ENCODE measurements around the gene OTOG. TPM values are rescaled to one million over a fixed set of nuclear protein-coding genes. Genes with fewer than 3 reads are reported as not detected.

OTOG gene
- total RNA-seq, 1 experiment from 2014 or later, result not detected

DNA sequence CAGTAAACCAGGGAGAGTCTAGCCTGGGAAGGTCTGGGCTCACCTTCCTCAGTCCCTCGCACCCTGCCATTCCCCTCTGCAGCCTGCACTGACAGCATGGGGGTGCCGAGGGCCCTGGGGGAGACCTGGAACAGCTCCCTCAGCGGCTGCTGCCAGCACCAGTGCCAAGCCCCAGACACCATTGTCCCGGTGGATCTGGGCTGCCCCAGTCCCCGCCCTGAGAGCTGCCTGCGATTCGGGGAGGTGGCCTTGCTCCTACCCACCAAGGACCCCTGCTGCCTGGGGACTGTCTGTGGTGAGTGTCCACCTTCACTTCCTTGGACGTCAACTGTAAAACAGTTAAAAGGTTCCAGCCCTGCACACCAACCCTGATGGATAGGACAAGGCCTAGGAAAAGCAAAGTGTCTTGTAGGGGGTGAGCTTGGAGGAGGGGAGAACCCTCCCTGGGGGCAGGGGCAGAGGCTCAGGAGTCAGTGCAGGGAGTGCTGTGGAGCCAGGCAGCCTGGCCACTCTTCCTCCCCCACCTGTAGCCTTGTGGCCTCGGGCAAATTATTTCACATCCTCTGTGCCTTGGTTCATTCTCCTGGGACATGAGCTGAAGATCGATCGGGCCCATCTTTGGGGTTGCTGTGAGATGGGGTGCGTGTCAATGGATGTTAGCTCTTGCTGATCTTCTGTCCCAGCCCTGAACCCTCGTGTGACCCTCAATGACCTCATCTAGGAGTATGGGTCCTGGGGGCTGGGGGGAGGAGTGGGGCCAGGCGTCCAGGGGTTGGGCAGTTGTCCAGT lies 87.1 kb downstream of the OTOG start:
- no peak for TF ChIP-seq EZH2 (IDR thresholded peaks at IDR 0.05; ENCODE audit: low read depth)
- TF ChIP-seq, protein P1, sequence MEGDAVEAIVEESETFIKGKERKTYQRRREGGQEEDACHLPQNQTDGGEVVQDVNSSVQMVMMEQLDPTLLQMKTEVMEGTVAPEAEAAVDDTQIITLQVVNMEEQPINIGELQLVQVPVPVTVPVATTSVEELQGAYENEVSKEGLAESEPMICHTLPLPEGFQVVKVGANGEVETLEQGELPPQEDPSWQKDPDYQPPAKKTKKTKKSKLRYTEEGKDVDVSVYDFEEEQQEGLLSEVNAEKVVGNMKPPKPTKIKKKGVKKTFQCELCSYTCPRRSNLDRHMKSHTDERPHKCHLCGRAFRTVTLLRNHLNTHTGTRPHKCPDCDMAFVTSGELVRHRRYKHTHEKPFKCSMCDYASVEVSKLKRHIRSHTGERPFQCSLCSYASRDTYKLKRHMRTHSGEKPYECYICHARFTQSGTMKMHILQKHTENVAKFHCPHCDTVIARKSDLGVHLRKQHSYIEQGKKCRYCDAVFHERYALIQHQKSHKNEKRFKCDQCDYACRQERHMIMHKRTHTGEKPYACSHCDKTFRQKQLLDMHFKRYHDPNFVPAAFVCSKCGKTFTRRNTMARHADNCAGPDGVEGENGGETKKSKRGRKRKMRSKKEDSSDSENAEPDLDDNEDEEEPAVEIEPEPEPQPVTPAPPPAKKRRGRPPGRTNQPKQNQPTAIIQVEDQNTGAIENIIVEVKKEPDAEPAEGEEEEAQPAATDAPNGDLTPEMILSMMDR (conservative IDR thresholded peaks at IDR 0.05), result no peak
- Histone ChIP-seq H3K79me2 (ENCODE audit: low read depth) (no peaks in the 10 kb centered on the region), H3K27ac (no peak overlapping the region), H3K4me3 (no peak overlapping the region), H3K4me1 (replicated peaks; ENCODE audit: insufficient read depth) (no peaks in the 10 kb centered on the region), H3K9me2 (ENCODE audit: insufficient read depth) (no peaks in the 10 kb centered on the region), H3K27me3 (ENCODE audit: insufficient read depth, low read depth) (peaks cover 49% of the 10 kb centered on the region), H2AFZ (no peak overlapping the region), H3F3A (ENCODE audit: insufficient read depth, low read depth) (no peaks in the 10 kb centered on the region), H3K36me3 (ENCODE audit: low read depth) (no peaks in the 10 kb centered on the region), H4K20me1 (ENCODE audit: insufficient read depth) (no peaks in the 10 kb centered on the region), H3K9me3 (ENCODE audit: insufficient read depth, low read depth) (no peaks in the 10 kb centered on the region), H3K4me2 (no peak overlapping the region)
- ChIA-PET CTCF (no interaction called here), POLR2A (ENCODE audit: unreplicated experiment) (no interaction called here)
- intact Hi-C loops (cut with micrococcal nuclease; ENCODE audit: unreplicated experiment), result no loop called here
- no peak for DNase-seq
- no TSS peak for BruUV-seq (replicated peaks)

DNA sequence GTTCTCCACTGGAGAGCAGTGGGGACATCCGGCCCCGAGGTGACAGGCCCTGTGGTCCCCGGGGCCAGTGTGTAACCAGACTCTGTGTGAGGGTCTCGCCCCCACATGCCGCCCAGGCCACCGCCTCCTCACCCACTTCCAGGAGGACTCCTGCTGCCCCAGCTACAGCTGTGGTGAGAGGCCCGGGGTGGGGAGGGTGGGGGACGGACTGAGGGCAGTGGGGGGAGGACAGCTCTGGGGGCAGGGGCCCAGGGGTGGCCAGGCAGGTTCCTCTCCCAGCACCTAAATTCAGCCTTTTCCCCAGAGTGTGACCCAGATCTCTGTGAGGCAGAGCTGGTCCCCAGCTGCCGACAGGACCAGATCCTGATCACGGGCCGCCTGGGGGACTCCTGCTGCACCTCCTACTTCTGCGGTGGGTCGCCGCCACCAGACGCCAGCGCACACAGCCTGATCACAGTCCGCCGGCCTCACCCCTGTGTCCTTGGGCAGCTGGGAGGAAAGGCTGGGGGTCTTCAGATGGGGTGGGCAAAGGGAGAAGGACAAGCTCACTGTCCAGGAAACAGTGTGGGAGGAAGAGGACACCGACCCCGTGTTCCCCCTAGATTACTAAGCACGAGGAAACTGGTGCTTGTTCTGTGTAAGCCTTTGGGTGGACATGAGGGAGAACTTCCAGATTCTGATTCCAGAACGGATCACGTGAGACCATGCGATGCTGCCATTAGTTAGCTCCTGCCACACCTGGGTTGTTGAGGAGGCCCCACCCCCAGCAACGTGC lies 87.9 kb downstream of the OTOG start:
- no peak for TF ChIP-seq EZH2 (IDR thresholded peaks at IDR 0.05; ENCODE audit: low read depth)

DNA sequence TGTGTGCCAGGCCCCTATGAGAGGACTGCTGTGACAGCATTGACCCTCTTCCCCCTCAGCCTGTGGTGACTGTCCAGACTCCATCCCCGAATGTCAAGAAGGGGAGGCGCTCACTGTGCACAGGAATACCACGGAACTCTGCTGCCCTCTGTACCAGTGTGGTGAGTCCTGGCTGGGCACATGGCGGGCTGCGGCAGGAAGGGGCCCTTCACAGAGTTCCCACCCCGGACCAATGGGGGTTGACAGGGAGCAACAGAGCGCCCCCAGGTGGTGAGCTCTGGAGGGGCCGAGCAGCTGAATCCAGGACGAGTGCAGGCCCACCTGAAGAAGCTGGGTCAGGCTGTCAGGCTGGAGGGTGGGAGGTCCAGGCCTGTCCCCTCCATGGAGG lies 88.5 kb downstream of the OTOG start:
- Histone ChIP-seq H3K27ac (no peak overlapping the region), H3K27me3 (ENCODE audit: insufficient read depth, low read depth) (peaks cover 52% of the 10 kb centered on the region), H2AFZ (no peak overlapping the region), H3K4me3 (no peak overlapping the region), H3K79me2 (ENCODE audit: low read depth) (no peaks in the 10 kb centered on the region), H3F3A (ENCODE audit: insufficient read depth, low read depth) (no peaks in the 10 kb centered on the region), H3K36me3 (ENCODE audit: low read depth) (no peaks in the 10 kb centered on the region), H3K9me3 (ENCODE audit: insufficient read depth, low read depth) (no peaks in the 10 kb centered on the region), H4K20me1 (ENCODE audit: insufficient read depth) (no peaks in the 10 kb centered on the region; the same call in 1 of the 2 replicates), H3K9me2 (ENCODE audit: insufficient read depth) (no peaks in the 10 kb centered on the region), H3K4me1 (replicated peaks; ENCODE audit: insufficient read depth) (no peaks in the 10 kb centered on the region), H3K4me2 (no peak overlapping the region)
- ChIA-PET POLR2A (ENCODE audit: unreplicated experiment) (no interaction called here), CTCF (no interaction called here)
- DNase-seq, result no peak
- intact Hi-C loops (cut with micrococcal nuclease; ENCODE audit: unreplicated experiment), result no loop called here
- no TSS peak for BruUV-seq (replicated peaks)
- no peak for TF ChIP-seq EZH2 (IDR thresholded peaks at IDR 0.05; ENCODE audit: low read depth)
- TF ChIP-seq, protein P1 (conservative IDR thresholded peaks at IDR 0.05), result no peak

More for the DNA sequence above, 87.9 kb downstream of the OTOG start:
- CTCF ChIA-PET, result no interaction called here
- no peaks in the 10 kb centered on the region for H3K4me1 ChIP-seq (replicated peaks; ENCODE audit: insufficient read depth)
- no peak overlapping the region for H2AFZ ChIP-seq
- H3K9me2 ChIP-seq (ENCODE audit: insufficient read depth), result no peaks in the 10 kb centered on the region
- H3K4me2 ChIP-seq, result no peak overlapping the region
- no peaks in the 10 kb centered on the region; the same call in 1 of the 2 replicates for H4K20me1 ChIP-seq (ENCODE audit: insufficient read depth)
- no peaks in the 10 kb centered on the region for H3F3A ChIP-seq (ENCODE audit: insufficient read depth, low read depth)
- no peak overlapping the region for H3K4me3 ChIP-seq
- no peak for DNase-seq
- peaks cover 50% of the 10 kb centered on the region for H3K27me3 ChIP-seq (ENCODE audit: insufficient read depth, low read depth)
- no peaks in the 10 kb centered on the region for H3K79me2 ChIP-seq (ENCODE audit: low read depth)
- intact Hi-C loops (cut with micrococcal nuclease; ENCODE audit: unreplicated experiment), result no loop called here
- H3K36me3 ChIP-seq (ENCODE audit: low read depth), result no peaks in the 10 kb centered on the region
- BruUV-seq (replicated peaks), result no TSS peak
- H3K27ac ChIP-seq, result no peak overlapping the region
- H3K9me3 ChIP-seq (ENCODE audit: insufficient read depth, low read depth), result no peaks in the 10 kb centered on the region
- POLR2A ChIA-PET (ENCODE audit: unreplicated experiment), result no interaction called here
